ENCODE measurements around the gene RFX6. TPM values are rescaled to one million over a fixed set of nuclear protein-coding genes. Genes with fewer than 3 reads are reported as not detected.

Gene RFX6, protein sequence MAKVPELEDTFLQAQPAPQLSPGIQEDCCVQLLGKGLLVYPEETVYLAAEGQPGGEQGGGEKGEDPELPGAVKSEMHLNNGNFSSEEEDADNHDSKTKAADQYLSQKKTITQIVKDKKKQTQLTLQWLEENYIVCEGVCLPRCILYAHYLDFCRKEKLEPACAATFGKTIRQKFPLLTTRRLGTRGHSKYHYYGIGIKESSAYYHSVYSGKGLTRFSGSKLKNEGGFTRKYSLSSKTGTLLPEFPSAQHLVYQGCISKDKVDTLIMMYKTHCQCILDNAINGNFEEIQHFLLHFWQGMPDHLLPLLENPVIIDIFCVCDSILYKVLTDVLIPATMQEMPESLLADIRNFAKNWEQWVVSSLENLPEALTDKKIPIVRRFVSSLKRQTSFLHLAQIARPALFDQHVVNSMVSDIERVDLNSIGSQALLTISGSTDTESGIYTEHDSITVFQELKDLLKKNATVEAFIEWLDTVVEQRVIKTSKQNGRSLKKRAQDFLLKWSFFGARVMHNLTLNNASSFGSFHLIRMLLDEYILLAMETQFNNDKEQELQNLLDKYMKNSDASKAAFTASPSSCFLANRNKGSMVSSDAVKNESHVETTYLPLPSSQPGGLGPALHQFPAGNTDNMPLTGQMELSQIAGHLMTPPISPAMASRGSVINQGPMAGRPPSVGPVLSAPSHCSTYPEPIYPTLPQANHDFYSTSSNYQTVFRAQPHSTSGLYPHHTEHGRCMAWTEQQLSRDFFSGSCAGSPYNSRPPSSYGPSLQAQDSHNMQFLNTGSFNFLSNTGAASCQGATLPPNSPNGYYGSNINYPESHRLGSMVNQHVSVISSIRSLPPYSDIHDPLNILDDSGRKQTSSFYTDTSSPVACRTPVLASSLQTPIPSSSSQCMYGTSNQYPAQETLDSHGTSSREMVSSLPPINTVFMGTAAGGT
- total RNA-seq (2014; rRNA removed; shearing (Covaris generic)), result not detected in 2 replicates

GRCh38 chr6:116876635-116877611, at the start of gene RFX6:
TSS of gene RFX6 (plus strand) at chr6:116877242. CDS start at chr6:116877276, 34 bp downstream.

GRCh38 chr6:116828983-116829382, 48.1 kb upstream of the RFX6 start, which contains the start of gene GPRC6A:
TSS of gene GPRC6A (minus strand) at chr6:116829083. CDS start at chr6:116829013, 70 bp downstream.

Other genes with a start within 250 kb of the RFX6 start
- gene ZUP1, start 208.5 kb upstream of the RFX6 start, total RNA-seq (2014; rRNA removed; shearing (Covaris generic)), result 8.1 and 8.4 TPM in 2 replicates
- gene KPNA5, start 196.0 kb upstream of the RFX6 start, total RNA-seq (2014; rRNA removed; shearing (Covaris generic)), result 4.0 and 6.0 TPM in 2 replicates
- not detected in 2 replicates for gene FAM162B, start 111.5 kb upstream of the RFX6 start, total RNA-seq (2014; rRNA removed; shearing (Covaris generic))
- gene GPRC6A, start 48.2 kb upstream of the RFX6 start, total RNA-seq (2014; rRNA removed; shearing (Covaris generic)), result not detected in 2 replicates